BLaER1 (cell line): ENCODE results near the gene CD3E.
A peak's percentile ranks its signal among the peaks of the same experiment; 100 is the strongest.

Experiments used
- H3K27ac ChIP-seq: shearing (Covaris generic); formaldehyde crosslinking; 2 replicates; pipeline ENCODE4 v1.8.1; 2022
- H3K27me3 ChIP-seq: shearing (Covaris generic); formaldehyde crosslinking; 2 replicates; pipeline ENCODE4 v1.8.1; 2022
- H3K36me3 ChIP-seq: shearing (Covaris generic); formaldehyde crosslinking; 2 replicates; pipeline ENCODE4 v1.8.1; 2022
- H3K4me1 ChIP-seq: shearing (Covaris generic); formaldehyde crosslinking; 2 replicates; pipeline ENCODE4 v1.8.1; 2022
- H3K4me2 ChIP-seq: shearing (Covaris generic); formaldehyde crosslinking; 2 replicates; pipeline ENCODE4 v1.8.1; 2022
- H3K4me3 ChIP-seq: shearing (Covaris generic); formaldehyde crosslinking; 2 replicates; pipeline ENCODE4 v1.8.1; 2022
- H3K9ac ChIP-seq: shearing (Covaris generic); formaldehyde crosslinking; 2 replicates; pipeline ENCODE4 v1.8.1; 2022
- H3K9me3 ChIP-seq: shearing (Covaris generic); formaldehyde crosslinking; 2 replicates; pipeline ENCODE4 v1.8.1; 2022
- H4K20me1 ChIP-seq: shearing (Covaris generic); formaldehyde crosslinking; 2 replicates; pipeline ENCODE4 v1.8.1; 2022
- Cebpa-rat ChIP-seq: shearing (Covaris generic); IDR thresholded peaks from 2 replicates; pipeline ENCODE4 v1.8.1; 2022

The CD3E gene

GRCh38 chr11:118321386-118322082, 17.0 kb downstream of the CD3E start:
- Histone ChIP-seq H3K27me3 (no peaks in the 10 kb centered on the region), H4K20me1 (no peaks in the 10 kb centered on the region), H3K4me2 (peak overlapping the region; percentile 37), H3K4me1 (peaks cover 49% of the 10 kb centered on the region), H3K27ac (no peak overlapping the region), H3K9me3 (no peaks in the 10 kb centered on the region), H3K36me3 (no peaks in the 10 kb centered on the region), H3K4me3 (no peak overlapping the region), H3K9ac (no peak overlapping the region)
- no peak for TF ChIP-seq Cebpa-rat

- Histone ChIP-seq H3K27ac (no peak overlapping the region; the same call in 1 of the 2 replicates), H3K4me2 (no peak overlapping the region), H3K36me3 (no peaks in the 10 kb centered on the region), H4K20me1 (no peaks in the 10 kb centered on the region), H3K4me3 (no peak overlapping the region), H3K9ac (no peak overlapping the region), H3K4me1 (peaks cover 38% of the 10 kb centered on the region), H3K9me3 (no peaks in the 10 kb centered on the region), H3K27me3 (no peaks in the 10 kb centered on the region)
- TF ChIP-seq Cebpa-rat: no peak
These were observed 18.2 kb downstream of the CD3E start for GRCh38 chr11:118322721-118323120.

GRCh38 chr11:118325283-118325682, 20.8 kb downstream of the CD3E start:
- no peak overlapping the region for H3K4me2 ChIP-seq
- H3K9ac ChIP-seq: no peak overlapping the region
- no peaks in the 10 kb centered on the region for H4K20me1 ChIP-seq
- H3K27ac ChIP-seq: no peak overlapping the region
- H3K27me3 ChIP-seq: no peaks in the 10 kb centered on the region
- no peaks in the 10 kb centered on the region for H3K36me3 ChIP-seq
- no peaks in the 10 kb centered on the region for H3K9me3 ChIP-seq
- H3K4me3 ChIP-seq: no peak overlapping the region
- peaks cover 17% of the 10 kb centered on the region for H3K4me1 ChIP-seq
- TF ChIP-seq Cebpa-rat: no peak

- Histone ChIP-seq H3K4me1 (no peaks in the 10 kb centered on the region), H3K4me2 (no peak overlapping the region), H3K36me3 (no peaks in the 10 kb centered on the region), H3K27ac (no peak overlapping the region), H3K9me3 (peaks cover 11% of the 10 kb centered on the region), H3K27me3 (no peaks in the 10 kb centered on the region), H4K20me1 (no peaks in the 10 kb centered on the region), H3K4me3 (no peak overlapping the region), H3K9ac (no peak overlapping the region)
- no peak for TF ChIP-seq Cebpa-rat
These were observed 24.2 kb downstream of the CD3E start for GRCh38 chr11:118328745-118329144.

- Histone ChIP-seq H3K4me2 (no peak overlapping the region), H3K4me1 (peaks cover 12% of the 10 kb centered on the region), H4K20me1 (no peaks in the 10 kb centered on the region), H3K9me3 (peaks cover 11% of the 10 kb centered on the region), H3K9ac (no peak overlapping the region), H3K4me3 (no peak overlapping the region), H3K27me3 (no peaks in the 10 kb centered on the region), H3K27ac (no peak overlapping the region), H3K36me3 (no peaks in the 10 kb centered on the region)
- TF ChIP-seq Cebpa-rat: no peak
These were observed 30.2 kb downstream of the CD3E start for GRCh38 chr11:118334745-118335144.

- Histone ChIP-seq H3K4me2 (peak overlapping the region; percentile 55), H4K20me1 (no peaks in the 10 kb centered on the region), H3K36me3 (no peaks in the 10 kb centered on the region), H3K27me3 (no peaks in the 10 kb centered on the region), H3K9ac (no peak overlapping the region), H3K4me1 (peaks cover 12% of the 10 kb centered on the region), H3K27ac (peak overlapping the region; percentile 50), H3K9me3 (no peaks in the 10 kb centered on the region), H3K4me3 (no peak overlapping the region)
- no peak for TF ChIP-seq Cebpa-rat
These were observed 34.1 kb downstream of the CD3E start for GRCh38 chr11:118338637-118339061.

GRCh38 chr11:118339281-118339961, 34.9 kb downstream of the CD3E start:
- Histone ChIP-seq H3K4me2 (peak overlapping the region; percentile 55; the same call in 1 of the 2 replicates), H3K4me3 (no peak overlapping the region), H3K9me3 (no peaks in the 10 kb centered on the region), H3K27me3 (no peaks in the 10 kb centered on the region), H3K27ac (no peak overlapping the region; the same call in 1 of the 2 replicates), H3K36me3 (no peaks in the 10 kb centered on the region), H3K9ac (no peak overlapping the region), H4K20me1 (no peaks in the 10 kb centered on the region), H3K4me1 (peaks cover 12% of the 10 kb centered on the region)
- TF ChIP-seq Cebpa-rat: no peak

GRCh38 chr11:118340449-118340848, 35.9 kb downstream of the CD3E start:
- Histone ChIP-seq H3K27ac (no peak overlapping the region), H3K9ac (no peak overlapping the region), H4K20me1 (no peaks in the 10 kb centered on the region), H3K9me3 (no peaks in the 10 kb centered on the region), H3K4me3 (no peak overlapping the region), H3K36me3 (no peaks in the 10 kb centered on the region), H3K4me1 (peaks cover 12% of the 10 kb centered on the region), H3K4me2 (no peak overlapping the region), H3K27me3 (no peaks in the 10 kb centered on the region)
- no peak for TF ChIP-seq Cebpa-rat

- no peak for TF ChIP-seq Cebpa-rat
- H3K36me3 ChIP-seq: no peaks in the 10 kb centered on the region
- H3K9ac ChIP-seq: no peak overlapping the region
- no peaks in the 10 kb centered on the region for H3K27me3 ChIP-seq
- H3K27ac ChIP-seq: no peak overlapping the region
- H3K4me2 ChIP-seq: no peak overlapping the region
- no peaks in the 10 kb centered on the region for H4K20me1 ChIP-seq
- peaks cover 12% of the 10 kb centered on the region for H3K4me1 ChIP-seq
- H3K4me3 ChIP-seq: no peak overlapping the region
- H3K9me3 ChIP-seq: no peaks in the 10 kb centered on the region
These were observed 36.7 kb downstream of the CD3E start for GRCh38 chr11:118341261-118341660.

GRCh38 chr11:118341815-118342489, 37.4 kb downstream of the CD3E start:
- no peaks in the 10 kb centered on the region for H3K9me3 ChIP-seq
- no peaks in the 10 kb centered on the region for H3K36me3 ChIP-seq
- no peak overlapping the region for H3K9ac ChIP-seq
- peaks cover 12% of the 10 kb centered on the region for H3K4me1 ChIP-seq
- no peaks in the 10 kb centered on the region for H4K20me1 ChIP-seq
- H3K4me2 ChIP-seq: no peak overlapping the region
- H3K27me3 ChIP-seq: no peaks in the 10 kb centered on the region
- H3K27ac ChIP-seq: no peak overlapping the region
- no peak overlapping the region for H3K4me3 ChIP-seq
- TF ChIP-seq Cebpa-rat: no peak
